Ecto neural progenitor cell (in vitro differentiated cells): Measurements from ENCODE around the gene BBS7.

Source experiments
- DNase-seq: peaks from one replicate; pipeline ENCODE4 v3.0.0-alpha.2; 2018; ENCODE audit warnings: low spot score

Gene BBS7

DNA sequence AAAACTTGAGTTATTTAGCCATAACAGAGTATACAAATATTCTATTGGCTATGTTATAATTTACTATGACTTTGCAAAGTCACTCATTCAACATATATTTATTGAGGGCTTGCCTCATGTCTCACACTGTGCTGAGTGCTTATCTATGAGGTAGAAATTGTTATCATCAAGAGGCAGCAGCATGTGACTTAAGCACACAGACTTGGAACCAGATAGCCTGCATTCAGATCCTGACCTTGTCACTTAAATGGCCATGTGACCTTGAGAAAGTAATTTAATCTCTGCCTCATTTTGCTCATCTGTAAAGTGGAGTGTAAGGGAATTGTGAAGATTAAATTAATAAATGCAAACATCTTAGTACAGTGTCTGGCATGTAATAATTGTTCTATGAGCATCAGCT lies 79.3 kb downstream of the BBS7 start:
- DNase-seq = no peak

DNA sequence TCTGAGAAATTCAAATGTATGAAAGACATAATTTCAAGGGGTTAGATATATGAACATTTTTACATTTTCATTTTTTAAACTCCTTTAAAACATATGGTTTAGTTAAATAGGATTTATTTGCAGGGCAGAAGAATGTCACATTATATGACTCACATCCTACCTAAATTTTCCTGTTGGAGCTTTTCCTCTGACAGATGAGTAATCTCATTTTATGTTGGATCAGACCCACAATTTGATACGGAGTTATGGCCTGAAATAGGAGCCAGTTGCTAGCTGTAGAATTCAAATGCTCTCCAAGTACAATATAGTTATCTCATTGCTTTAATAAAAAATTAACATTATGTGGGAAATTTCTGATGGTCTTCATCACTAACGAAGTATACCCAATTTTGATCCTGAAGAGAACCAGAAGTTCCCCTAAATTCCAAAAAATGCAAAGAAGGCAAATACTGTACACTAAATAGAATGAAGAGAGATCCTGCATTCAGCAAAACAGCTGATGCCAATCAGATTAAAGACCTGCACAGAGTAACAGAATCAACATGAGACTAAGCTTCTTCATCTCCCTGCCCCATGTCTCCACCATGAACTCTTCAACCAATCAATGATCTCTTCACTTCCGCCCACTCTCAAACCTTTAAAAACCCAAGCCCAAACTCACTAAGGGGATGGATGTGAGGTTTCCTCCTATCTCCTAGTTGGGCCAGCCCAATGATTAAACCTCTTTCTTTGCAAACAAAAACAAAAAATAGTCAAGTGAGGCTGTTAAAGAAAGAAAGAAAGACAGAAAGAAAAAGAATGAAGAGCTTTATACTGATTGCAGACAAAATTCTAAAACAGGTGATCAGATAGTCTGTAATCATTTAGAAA lies 80.1 kb downstream of the BBS7 start:
- DNase-seq = no peak

DNA sequence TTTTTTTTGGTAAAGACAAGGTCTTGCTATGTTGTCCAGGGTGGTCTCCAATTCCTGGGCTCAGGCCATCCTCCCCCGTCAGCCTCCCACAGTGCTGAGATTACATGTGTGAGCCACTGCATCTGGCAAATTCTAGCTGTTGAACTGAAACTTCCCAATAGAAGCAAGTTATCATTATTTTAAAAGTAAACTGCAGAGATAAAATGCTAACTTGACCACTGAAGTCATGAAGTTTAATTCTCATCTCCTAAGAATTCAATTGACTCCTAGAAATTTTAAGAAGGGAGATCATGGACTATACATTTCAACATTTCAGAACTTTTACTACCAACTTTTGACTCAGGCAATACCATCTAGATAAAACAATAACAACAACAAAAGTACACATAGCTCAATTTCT lies 80.8 kb downstream of the BBS7 start:
- DNase-seq = no peak

GRCh38 chr4:121788896-121789295 lies 81.4 kb downstream of the BBS7 start:
- no peak for DNase-seq

- DNase-seq = no peak
These were observed 84.1 kb downstream of the BBS7 start for GRCh38 chr4:121786221-121786620.

- no peak for DNase-seq
These were observed 84.8 kb downstream of the BBS7 start for GRCh38 chr4:121785479-121785878.

DNA sequence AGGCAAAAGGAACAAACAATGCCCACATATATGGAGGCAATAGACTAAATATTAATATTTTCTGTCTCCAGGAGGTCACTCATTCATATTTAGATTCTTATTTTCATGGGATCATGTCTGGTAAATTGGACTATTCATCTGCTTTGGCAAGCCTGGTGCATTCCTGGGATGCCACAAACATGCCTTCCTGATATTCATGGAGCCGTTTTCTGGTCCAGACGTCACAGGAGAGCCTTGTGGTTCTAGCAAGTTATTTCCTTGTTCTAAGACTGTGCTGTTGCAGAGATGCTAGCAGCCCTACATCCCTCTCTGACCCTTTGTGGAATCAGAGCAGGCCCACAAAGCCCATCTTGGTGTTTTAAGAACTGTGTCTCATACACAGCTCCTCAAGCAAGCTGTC lies 85.3 kb downstream of the BBS7 start:
- DNase-seq = no peak

DNA sequence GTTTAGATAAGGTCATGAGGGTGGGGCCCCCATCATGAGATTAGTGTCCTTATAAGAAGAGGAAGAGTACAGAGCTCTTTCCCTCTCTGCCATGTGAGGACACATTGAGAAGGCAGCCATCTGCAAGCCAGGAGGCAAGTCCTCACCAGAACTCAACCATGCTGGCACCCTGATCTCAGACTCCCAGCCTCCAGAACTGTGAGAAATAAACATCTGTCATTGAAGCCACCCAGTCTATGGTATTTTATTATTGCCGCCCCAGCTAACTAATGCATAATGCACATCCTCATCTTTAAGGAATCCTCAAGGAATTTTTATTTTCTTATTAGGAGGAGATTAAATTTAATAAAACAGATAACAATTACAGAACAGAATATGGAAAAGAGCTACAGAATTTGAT lies 85.9 kb downstream of the BBS7 start:
- DNase-seq = no peak

DNA sequence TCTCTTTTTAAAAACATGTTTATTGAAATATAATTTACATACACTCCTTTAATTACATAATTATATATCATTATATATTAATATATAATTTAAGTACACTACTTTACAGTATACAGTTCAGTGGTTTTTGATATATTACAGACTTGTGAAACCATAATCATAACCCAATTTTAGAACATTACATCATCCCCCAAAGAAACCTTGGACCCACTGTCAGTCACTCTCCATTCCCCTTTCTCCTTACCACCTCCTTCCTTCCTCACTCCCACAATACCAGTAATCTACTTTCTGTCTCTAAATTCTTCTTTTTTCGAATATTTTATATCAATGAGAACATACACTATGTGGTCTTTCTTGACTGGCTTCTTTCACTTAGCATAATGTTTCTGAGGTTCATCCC lies 87.1 kb downstream of the BBS7 start:
- no peak for DNase-seq

- no peak for DNase-seq
These were observed 91.2 kb downstream of the BBS7 start for GRCh38 chr4:121778991-121779628.

GRCh38 chr4:121777625-121778024 lies 92.6 kb downstream of the BBS7 start:
- DNase-seq = no peak

GRCh38 chr4:121776610-121777401 lies 93.5 kb downstream of the BBS7 start:
- DNase-seq = no peak
